MM.1S (cell line): Measurements from ENCODE around the gene AGO3.
A peak's percentile ranks its signal among the peaks of the same experiment; 100 is the strongest.

ENCODE experiments used
- DNase-seq: peaks from one replicate; pipeline ENCODE4 v3.0.0-alpha.2; 2015
- H2AFZ ChIP-seq: fragments of 300-600 bp; sonication (generic); 2 replicates; pipeline ENCODE4 v1.6.0; 2016; ENCODE audit warnings: antibody characterized with exemption, low read length
- H3F3A ChIP-seq: fragments of 300-600 bp; sonication (generic); 2 replicates; pipeline ENCODE4 v1.6.1; 2016; ENCODE audit warnings: mild to moderate bottlenecking, antibody characterized with exemption, low read length, moderate library complexity, mixed read lengths; ENCODE audit not compliant: insufficient read depth
- H3K27ac ChIP-seq: fragments of 300-600 bp; sonication (generic); 2 replicates; pipeline ENCODE4 v1.5.1; 2016; ENCODE audit warnings: mild to moderate bottlenecking, low read length
- H3K27me3 ChIP-seq: fragments of 300-600 bp; sonication (generic); replicated peaks from 2 replicates; pipeline ENCODE4 v1.6.0; 2016; ENCODE audit warnings: low read length; ENCODE audit not compliant: insufficient read depth
- H3K36me3 ChIP-seq: fragments of 300-600 bp; sonication (generic); replicated peaks from 2 replicates; pipeline ENCODE4 v1.6.1; 2016; ENCODE audit warnings: mild to moderate bottlenecking, low read length, mixed read lengths; ENCODE audit not compliant: insufficient read depth
- H3K4me1 ChIP-seq: fragments of 300-600 bp; sonication (generic); 2 replicates; pipeline ENCODE4 v1.6.1; 2016; ENCODE audit warnings: low read length, mixed read lengths
- H3K4me2 ChIP-seq: fragments of 300-600 bp; sonication (generic); 2 replicates; pipeline ENCODE4 v1.6.0; 2016; ENCODE audit warnings: low read depth, low read length
- H3K4me3 ChIP-seq: fragments of 300-600 bp; sonication (generic); 2 replicates; pipeline ENCODE4 v1.5.1; 2016; ENCODE audit warnings: low read length, mixed read lengths
- H3K79me2 ChIP-seq: fragments of 300-600 bp; sonication (generic); 2 replicates; pipeline ENCODE4 v1.6.1; 2016; ENCODE audit warnings: mixed run types, low read length, mixed read lengths
- H3K9ac ChIP-seq: fragments of 300-600 bp; sonication (generic); 2 replicates; pipeline ENCODE4 v1.6.1; 2016; ENCODE audit warnings: low read length, mixed read lengths
- H3K9me2 ChIP-seq: fragments of 300-600 bp; sonication (generic); replicated peaks from 2 replicates; pipeline ENCODE4 v1.6.1; 2016; ENCODE audit warnings: mild to moderate bottlenecking, low read length, mixed read lengths; ENCODE audit not compliant: insufficient read depth
- H3K9me3 ChIP-seq: fragments of 300-600 bp; sonication (generic); replicated peaks from 2 replicates; pipeline ENCODE4 v1.6.1; 2016; ENCODE audit warnings: mild to moderate bottlenecking, low read length, mixed read lengths; ENCODE audit not compliant: insufficient read depth
- H4K20me1 ChIP-seq: fragments of 300-600 bp; sonication (generic); 2 replicates; pipeline ENCODE4 v1.6.1; 2016; ENCODE audit warnings: mild to moderate bottlenecking, low read length, moderate library complexity, mixed read lengths; ENCODE audit not compliant: insufficient read depth
- CTCF ChIP-seq: fragments of 300-600 bp; sonication (generic); IDR thresholded peaks from 2 replicates; pipeline ENCODE4 v1.5.1; 2016; ENCODE audit warnings: antibody characterized with exemption, low read length, mixed read lengths
- EZH2 ChIP-seq: fragments of 300-600 bp; sonication (generic); optimal IDR thresholded peaks from 2 replicates; pipeline ENCODE3; 2017; ENCODE audit warnings: low read depth, mild to moderate bottlenecking, antibody characterized with exemption, low read length, mixed read lengths
- EZH2phosphoT487 ChIP-seq: fragments of 300-600 bp; sonication (generic); IDR thresholded peaks from 2 replicates; pipeline ENCODE4 v1.6.1; 2018; ENCODE audit warnings: antibody characterized with exemption, low read length

The AGO3 gene

GRCh38 chr1:35932941-35933340 is 2.0 kb downstream of the AGO3 start:
- no peaks in the 10 kb centered on the region for H3K9me2 ChIP-seq
- TF ChIP-seq EZH2phosphoT487 = no peak
- peaks cover 65% of the 10 kb centered on the region for H3K79me2 ChIP-seq
- DNase-seq = no peak
- peaks cover 32% of the 10 kb centered on the region for H3F3A ChIP-seq
- H3K4me3 ChIP-seq = no peak overlapping the region
- no peak overlapping the region for H3K27ac ChIP-seq
- peaks cover 14% of the 10 kb centered on the region; the same call in 1 of the 2 replicates for H4K20me1 ChIP-seq
- peaks cover 16% of the 10 kb centered on the region for H3K4me1 ChIP-seq
- H3K36me3 ChIP-seq = no peaks in the 10 kb centered on the region
- no peaks in the 10 kb centered on the region for H3K9me3 ChIP-seq
- H3K27me3 ChIP-seq = no peaks in the 10 kb centered on the region
- H2AFZ ChIP-seq = no peak overlapping the region
- H3K9ac ChIP-seq = no peak overlapping the region
- H3K4me2 ChIP-seq = no peak overlapping the region

GRCh38 chr1:35935442-35936388 is 4.8 kb downstream of the AGO3 start:
- H4K20me1 ChIP-seq = peaks cover 14% of the 10 kb centered on the region; the same call in 1 of the 2 replicates
- H3K27me3 ChIP-seq = no peaks in the 10 kb centered on the region
- no peak overlapping the region for H3K4me2 ChIP-seq
- H2AFZ ChIP-seq = no peak overlapping the region
- H3F3A ChIP-seq = peaks cover 21% of the 10 kb centered on the region
- H3K27ac ChIP-seq = no peak overlapping the region
- peak; percentile 53 for DNase-seq
- H3K36me3 ChIP-seq = no peaks in the 10 kb centered on the region
- H3K9me2 ChIP-seq = no peaks in the 10 kb centered on the region
- H3K79me2 ChIP-seq = peaks cover 90% of the 10 kb centered on the region
- TF ChIP-seq EZH2phosphoT487 = no peak
- H3K4me1 ChIP-seq = peaks cover 16% of the 10 kb centered on the region
- no peak overlapping the region for H3K9ac ChIP-seq
- H3K9me3 ChIP-seq = no peaks in the 10 kb centered on the region
- no peak overlapping the region for H3K4me3 ChIP-seq

GRCh38 chr1:35936838-35937237 is 5.9 kb downstream of the AGO3 start:
- H3K36me3 ChIP-seq = no peaks in the 10 kb centered on the region

GRCh38 chr1:35939484-35939883 is 8.6 kb downstream of the AGO3 start:
- H2AFZ ChIP-seq = no peak overlapping the region
- H3K9ac ChIP-seq = no peak overlapping the region
- H3K79me2 ChIP-seq = peaks cover 84% of the 10 kb centered on the region
- peaks cover 11% of the 10 kb centered on the region for H3K4me1 ChIP-seq
- TF ChIP-seq EZH2 (no peak), EZH2phosphoT487 (no peak), CTCF (no peak)
- DNase-seq = no peak
- H3K9me3 ChIP-seq = no peaks in the 10 kb centered on the region
- H4K20me1 ChIP-seq = peaks cover 14% of the 10 kb centered on the region; the same call in 1 of the 2 replicates
- no peak overlapping the region for H3K4me2 ChIP-seq
- H3K9me2 ChIP-seq = no peaks in the 10 kb centered on the region
- no peaks in the 10 kb centered on the region for H3K27me3 ChIP-seq
- no peak overlapping the region for H3K27ac ChIP-seq
- H3F3A ChIP-seq = peaks cover 10% of the 10 kb centered on the region; the same call in 1 of the 2 replicates
- H3K36me3 ChIP-seq = no peaks in the 10 kb centered on the region
- no peak overlapping the region for H3K4me3 ChIP-seq

More at GRCh38 chr1:35936838-35937237, 5.9 kb downstream of the AGO3 start:
- Histone ChIP-seq H4K20me1 (peaks cover 14% of the 10 kb centered on the region; the same call in 1 of the 2 replicates), H3K79me2 (peaks cover 94% of the 10 kb centered on the region), H3K4me3 (no peak overlapping the region), H3K27me3 (no peaks in the 10 kb centered on the region), H3K4me2 (no peak overlapping the region), H2AFZ (no peak overlapping the region), H3K4me1 (peaks cover 16% of the 10 kb centered on the region), H3K9me3 (no peaks in the 10 kb centered on the region), H3K9ac (no peak overlapping the region), H3K9me2 (no peaks in the 10 kb centered on the region), H3F3A (peaks cover 12% of the 10 kb centered on the region; the same call in 1 of the 2 replicates), H3K27ac (no peak overlapping the region)
- no peak for TF ChIP-seq EZH2phosphoT487
- no peak for TF ChIP-seq EZH2
- no peak for TF ChIP-seq CTCF
- DNase-seq = no peak
